ENCODE measurements around the gene MPP2.
"Not testable (repeated sequence)": the region's sequence is repeated elsewhere in the genome, so short reads cannot be mapped to it uniquely, and the experiment has no call there.

MPP2 gene

DNA sequence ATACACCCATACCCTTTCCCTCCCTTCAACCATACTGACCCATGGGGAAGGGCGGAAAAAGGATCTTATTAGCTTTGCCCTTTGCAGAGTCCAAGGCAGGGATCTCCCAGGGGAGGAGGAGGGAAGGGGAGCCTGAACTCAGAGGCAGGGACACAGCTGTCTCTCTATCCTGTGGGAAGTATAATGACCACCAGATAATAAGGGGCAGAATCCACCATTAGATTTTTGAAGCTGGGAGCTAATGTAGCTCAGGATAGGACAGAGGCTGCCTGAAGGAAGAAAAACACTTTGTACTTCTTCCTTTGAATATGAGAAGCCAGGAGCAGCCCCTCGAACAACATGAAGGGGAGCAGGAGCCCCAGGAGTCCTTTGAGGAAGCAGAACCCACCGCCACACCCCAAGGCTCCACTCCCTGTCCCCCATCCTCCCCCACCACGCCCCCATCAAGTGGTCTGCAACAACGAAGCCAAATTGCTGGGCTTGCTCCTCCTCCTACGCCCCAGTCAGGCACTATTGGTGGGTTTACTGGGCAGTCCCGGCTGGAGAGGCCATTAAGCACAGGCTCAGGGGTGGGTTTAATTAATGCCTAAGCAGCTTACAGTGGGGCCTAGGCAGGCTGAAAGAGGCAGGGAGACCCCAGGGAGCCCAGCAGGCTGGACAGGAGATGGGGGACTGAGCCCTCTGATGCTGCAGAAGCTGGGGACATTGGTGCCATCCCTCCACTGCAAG lies 5.3 kb downstream of the MPP2 start:
- TF ChIP-seq EZH2 (IDR thresholded peaks at IDR 0.05) (no peak), POLR2AphosphoS5 (IDR thresholded peaks at IDR 0.05; ENCODE audit: borderline replicate concordance, low read depth, low read length) (no peak), FOXP2 (optimal IDR thresholded peaks at IDR 0.05; ENCODE audit: control extremely low read depth, extremely low read length, insufficient read depth) (no peak)
- DNase-seq (ENCODE audit: low read depth, low spot score) = no peak
- no peaks in the 10 kb centered on the region for H3K9me3 ChIP-seq (ENCODE audit: low read depth, low read length)
- H3K27ac ChIP-seq = no peak overlapping the region
- H3K9ac ChIP-seq (ENCODE audit: insufficient read length) = no peak overlapping the region
- H3K36me3 ChIP-seq (ENCODE audit: insufficient read depth, low read length) = no peaks in the 10 kb centered on the region
- no peak overlapping the region for H3K4me3 ChIP-seq

GRCh38 chr17:43900858-43901754 lies 6.2 kb downstream of the MPP2 start:
- peak overlapping the region; percentile 24 for H3K9ac ChIP-seq (ENCODE audit: insufficient read length)
- no peak overlapping the region for H3K27ac ChIP-seq
- no peak for DNase-seq (ENCODE audit: low read depth, low spot score)
- peak overlapping the region; percentile 86 for H3K4me3 ChIP-seq
- no peaks in the 10 kb centered on the region for H3K36me3 ChIP-seq (ENCODE audit: insufficient read depth, low read length)
- H3K9me3 ChIP-seq (ENCODE audit: low read depth, low read length) = no peaks in the 10 kb centered on the region
- no peak for TF ChIP-seq FOXP2 (optimal IDR thresholded peaks at IDR 0.05; ENCODE audit: control extremely low read depth, extremely low read length, insufficient read depth)
- TF ChIP-seq EZH2 (IDR thresholded peaks at IDR 0.05) = no peak
- no peak for TF ChIP-seq POLR2AphosphoS5 (IDR thresholded peaks at IDR 0.05; ENCODE audit: borderline replicate concordance, low read depth, low read length)

- TF ChIP-seq POLR2AphosphoS5 (IDR thresholded peaks at IDR 0.05; ENCODE audit: borderline replicate concordance, low read depth, low read length) (peak; percentile 47; the same call in 1 of the 2 replicates), EZH2 (IDR thresholded peaks at IDR 0.05) (no peak), FOXP2 (optimal IDR thresholded peaks at IDR 0.05; ENCODE audit: control extremely low read depth, extremely low read length, insufficient read depth) (no peak)
- Histone ChIP-seq H3K9me3 (ENCODE audit: low read depth, low read length) (no peaks in the 10 kb centered on the region), H3K27ac (no peak overlapping the region), H3K9ac (ENCODE audit: insufficient read length) (peak overlapping the region; percentile 66), H3K4me3 (peak overlapping the region; percentile 86), H3K36me3 (ENCODE audit: insufficient read depth, low read length) (no peaks in the 10 kb centered on the region)
- no peak for DNase-seq (ENCODE audit: low read depth, low spot score)
Observed at GRCh38 chr17:43900183-43900857, 7.0 kb downstream of the MPP2 start.

DNA sequence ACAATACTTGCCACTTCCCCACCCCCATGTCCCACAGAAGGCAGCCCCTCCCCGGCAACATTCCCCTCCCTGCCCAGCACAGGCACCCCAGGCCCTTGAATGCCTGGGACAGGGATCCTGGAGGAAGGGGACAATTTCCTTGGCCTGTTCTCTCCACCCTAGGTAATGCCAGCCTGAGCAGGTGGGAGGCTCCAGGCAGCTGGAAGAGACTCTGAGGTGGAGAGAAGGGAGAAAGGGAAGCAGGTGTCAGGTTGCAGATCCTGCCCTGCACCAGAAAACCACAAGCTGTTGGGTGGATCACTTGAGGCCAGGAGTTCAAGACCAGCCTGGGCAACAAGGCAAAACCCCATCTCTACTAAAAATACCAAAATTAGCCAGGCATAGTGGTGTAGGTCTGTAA lies 8.9 kb downstream of the MPP2 start:
- no peak for DNase-seq (ENCODE audit: low read depth, low spot score)
- H3K9ac ChIP-seq (ENCODE audit: insufficient read length) = no peak overlapping the region
- no peak for TF ChIP-seq FOXP2 (optimal IDR thresholded peaks at IDR 0.05; ENCODE audit: control extremely low read depth, extremely low read length, insufficient read depth)
- no peak for TF ChIP-seq POLR2AphosphoS5 (IDR thresholded peaks at IDR 0.05; ENCODE audit: borderline replicate concordance, low read depth, low read length)
- no peak for TF ChIP-seq EZH2 (IDR thresholded peaks at IDR 0.05)
- no peaks in the 10 kb centered on the region for H3K9me3 ChIP-seq (ENCODE audit: low read depth, low read length)
- no peaks in the 10 kb centered on the region for H3K36me3 ChIP-seq (ENCODE audit: insufficient read depth, low read length)
- H3K27ac ChIP-seq = no peak overlapping the region
- H3K4me3 ChIP-seq = no peak overlapping the region

- H3K9me3 ChIP-seq (ENCODE audit: low read depth, low read length) = no peaks in the 10 kb centered on the region
- no peak for DNase-seq (ENCODE audit: low read depth, low spot score)
- H3K27ac ChIP-seq = no peak overlapping the region
- H3K36me3 ChIP-seq (ENCODE audit: insufficient read depth, low read length) = no peaks in the 10 kb centered on the region
- H3K4me3 ChIP-seq = no peak overlapping the region
- no peak overlapping the region for H3K9ac ChIP-seq (ENCODE audit: insufficient read length)
- TF ChIP-seq EZH2 (IDR thresholded peaks at IDR 0.05) = no peak
- TF ChIP-seq FOXP2 (optimal IDR thresholded peaks at IDR 0.05; ENCODE audit: control extremely low read depth, extremely low read length, insufficient read depth) = no peak
- no peak for TF ChIP-seq POLR2AphosphoS5 (IDR thresholded peaks at IDR 0.05; ENCODE audit: borderline replicate concordance, low read depth, low read length)
Observed at GRCh38 chr17:43897831-43898230, 9.5 kb downstream of the MPP2 start.

- H3K4me3 ChIP-seq; H3K27ac ChIP-seq; DNase-seq (ENCODE audit: low read depth, low spot score); H3K36me3 ChIP-seq (ENCODE audit: insufficient read depth, low read length); H3K9me3 ChIP-seq (ENCODE audit: low read depth, low read length); H3K9ac ChIP-seq (ENCODE audit: insufficient read length): not testable (repeated sequence)
Observed at GRCh38 chr17:43894494-43894893, 12.8 kb downstream of the MPP2 start.

DNA sequence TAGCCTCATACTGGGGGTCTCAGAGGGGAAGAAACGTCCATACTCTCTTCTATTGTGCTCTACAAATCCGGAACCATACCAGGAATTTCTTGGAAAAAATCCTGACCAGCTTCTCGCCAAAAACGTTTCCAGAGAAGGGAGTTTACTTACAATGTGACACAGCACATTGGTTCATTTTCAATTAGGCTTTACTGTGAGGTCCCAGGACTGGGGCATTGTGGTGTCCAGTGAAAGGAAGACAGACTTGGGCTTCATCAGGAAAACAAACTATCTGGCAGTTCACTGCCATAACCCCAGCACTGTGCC lies 14.7 kb downstream of the MPP2 start:
- DNase-seq (ENCODE audit: low read depth, low spot score) = no peak
- H3K27ac ChIP-seq = no peak overlapping the region

More for the DNA sequence above, 14.7 kb downstream of the MPP2 start:
- TF ChIP-seq POLR2AphosphoS5 (IDR thresholded peaks at IDR 0.05; ENCODE audit: borderline replicate concordance, low read depth, low read length) (no peak), FOXP2 (optimal IDR thresholded peaks at IDR 0.05; ENCODE audit: control extremely low read depth, extremely low read length, insufficient read depth) (no peak), EZH2 (IDR thresholded peaks at IDR 0.05) (no peak)
- no peak overlapping the region for H3K9ac ChIP-seq (ENCODE audit: insufficient read length)
- no peak overlapping the region for H3K4me3 ChIP-seq
- H3K9me3 ChIP-seq (ENCODE audit: low read depth, low read length) = no peaks in the 10 kb centered on the region
- H3K36me3 ChIP-seq (ENCODE audit: insufficient read depth, low read length) = no peaks in the 10 kb centered on the region
